Effector CD4-positive, alpha-beta T cell (primary cell): ENCODE measurements around the gene LCT.

Source experiments
- DNase-seq: peaks from one replicate; pipeline ENCODE4 v3.0.0-alpha.2; 2020

LCT gene

DNA sequence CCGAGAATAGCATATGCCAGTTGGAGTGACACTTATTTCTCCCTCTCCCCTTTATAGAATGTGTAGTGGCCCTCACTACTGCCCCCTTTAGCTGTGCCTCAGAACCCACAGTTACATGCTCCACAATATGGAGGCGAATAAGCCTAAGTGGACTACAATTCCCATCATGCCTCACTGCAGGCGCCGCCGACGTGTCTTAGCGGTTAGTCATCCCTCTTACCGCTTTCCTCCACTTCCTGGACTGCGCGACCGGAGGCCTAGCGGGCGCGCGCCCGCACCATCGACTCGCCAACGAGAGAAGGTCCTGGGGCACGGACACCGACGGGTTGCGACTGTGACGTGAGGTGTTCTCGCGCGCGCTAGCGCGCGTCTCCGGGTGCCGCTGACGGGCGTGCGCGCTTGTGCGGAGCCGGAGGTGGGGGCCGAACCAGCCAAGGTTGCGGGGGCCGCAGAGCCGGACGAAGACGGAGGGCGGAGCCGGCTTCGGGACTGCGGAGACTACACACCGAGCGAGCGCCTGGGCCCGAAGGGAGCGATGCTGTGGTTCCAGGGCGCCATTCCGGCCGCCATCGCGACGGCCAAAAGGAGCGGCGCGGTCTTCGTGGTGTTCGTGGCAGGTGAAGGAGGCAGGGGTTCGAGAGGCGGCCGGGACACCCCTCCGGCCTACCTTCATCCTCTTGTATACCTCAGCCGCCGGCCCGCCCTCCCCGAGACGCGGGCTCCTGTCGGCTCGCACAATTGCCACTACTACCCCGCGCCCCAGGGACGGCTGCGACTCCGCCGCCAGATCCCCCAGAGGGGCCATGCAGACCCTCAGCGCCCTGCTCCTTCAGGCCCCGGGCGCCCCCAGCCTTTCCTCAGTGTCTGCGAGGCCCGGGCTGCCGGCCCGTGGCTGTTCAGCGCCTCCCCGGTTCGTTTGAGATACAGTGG, 95.3 kb downstream of the LCT start, which contains the start of gene UBXN4:
Gene UBXN4 (plus strand): TSS at position 461 of the 930 bp plus-strand sequence. CDS start 75 bp downstream, at position 536.
- DNase-seq: peak; percentile 89

DNA sequence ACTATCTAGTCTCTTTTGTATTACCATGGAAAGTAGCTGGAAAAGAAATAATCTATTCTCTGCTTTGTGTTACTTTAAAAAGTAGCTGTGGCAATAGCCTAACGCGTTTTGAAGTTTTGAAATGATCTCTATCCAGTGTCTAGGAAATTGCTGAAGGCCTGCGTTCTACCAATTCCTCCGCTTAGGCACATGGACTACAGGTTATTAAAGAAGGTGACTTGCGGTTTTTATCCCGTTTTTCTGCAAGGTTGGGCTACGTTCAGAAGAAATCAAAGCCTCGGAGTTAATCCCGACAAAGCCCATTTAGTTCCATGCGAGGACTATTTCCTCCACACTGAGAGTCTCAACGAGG, 96.0 kb downstream of the LCT start:
- DNase-seq: no peak

DNA sequence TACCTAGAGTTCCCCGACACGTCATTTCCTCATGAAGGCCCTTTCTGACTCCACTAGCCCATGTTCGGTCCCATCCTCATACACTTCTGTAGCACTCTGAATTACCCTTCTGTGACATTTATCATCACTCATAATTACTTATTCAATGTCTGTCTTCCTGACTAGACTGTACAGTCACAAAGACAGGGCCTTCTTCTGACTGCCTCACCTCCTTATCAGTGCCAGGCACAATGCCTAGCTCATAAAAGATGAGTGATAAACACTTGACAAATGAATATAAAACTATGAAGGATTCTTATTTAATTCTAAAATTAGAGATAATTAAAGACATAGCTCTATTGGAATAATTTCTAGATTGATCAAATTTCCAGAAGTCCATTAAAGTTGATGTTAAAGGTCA, 96.8 kb downstream of the LCT start:
- no peak for DNase-seq
